ENCODE results near the gene ILKAP.

ILKAP gene

DNA sequence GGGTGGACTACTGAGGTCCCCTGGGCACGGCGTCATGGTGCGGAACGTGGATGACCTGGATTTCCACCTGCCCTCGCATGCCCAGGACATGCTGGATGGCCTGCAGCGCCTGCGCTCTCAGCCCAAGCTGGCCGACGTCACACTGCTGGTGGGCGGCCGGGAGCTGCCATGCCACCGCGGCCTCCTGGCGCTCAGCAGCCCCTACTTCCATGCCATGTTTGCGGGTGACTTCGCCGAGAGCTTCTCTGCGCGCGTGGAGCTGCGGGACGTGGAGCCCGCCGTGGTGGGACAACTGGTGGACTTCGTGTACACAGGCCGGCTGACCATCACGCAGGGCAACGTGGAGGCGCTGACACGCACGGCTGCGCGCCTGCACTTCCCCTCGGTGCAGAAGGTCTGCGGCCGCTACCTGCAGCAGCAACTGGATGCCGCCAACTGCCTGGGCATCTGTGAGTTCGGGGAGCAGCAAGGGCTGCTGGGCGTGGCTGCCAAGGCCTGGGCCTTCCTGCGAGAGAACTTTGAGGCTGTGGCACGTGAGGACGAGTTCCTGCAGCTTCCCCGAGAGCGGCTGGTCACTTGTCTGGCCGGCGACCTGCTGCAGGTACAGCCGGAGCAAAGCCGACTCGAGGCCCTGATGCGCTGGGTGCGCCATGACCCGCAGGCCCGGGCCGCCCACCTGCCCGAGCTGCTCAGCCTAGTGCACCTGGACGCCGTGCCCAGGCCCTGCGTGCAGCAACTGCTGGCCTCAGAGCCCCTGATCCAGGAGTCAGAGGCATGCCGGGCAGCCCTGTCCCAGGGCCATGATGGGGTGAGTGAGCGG, 62.6 kb downstream of the ILKAP start:
- DNase-seq (ENCODE audit: low read depth): no peak
- no peak overlapping the region for H3K4me3 ChIP-seq (ENCODE audit: low read depth, low read length)

- DNase-seq (ENCODE audit: low read depth): no peak
- no peak overlapping the region for H3K4me3 ChIP-seq (ENCODE audit: low read depth, low read length)
Measured at GRCh38 chr2:238140040-238140439, 63.5 kb downstream of the ILKAP start.

DNA sequence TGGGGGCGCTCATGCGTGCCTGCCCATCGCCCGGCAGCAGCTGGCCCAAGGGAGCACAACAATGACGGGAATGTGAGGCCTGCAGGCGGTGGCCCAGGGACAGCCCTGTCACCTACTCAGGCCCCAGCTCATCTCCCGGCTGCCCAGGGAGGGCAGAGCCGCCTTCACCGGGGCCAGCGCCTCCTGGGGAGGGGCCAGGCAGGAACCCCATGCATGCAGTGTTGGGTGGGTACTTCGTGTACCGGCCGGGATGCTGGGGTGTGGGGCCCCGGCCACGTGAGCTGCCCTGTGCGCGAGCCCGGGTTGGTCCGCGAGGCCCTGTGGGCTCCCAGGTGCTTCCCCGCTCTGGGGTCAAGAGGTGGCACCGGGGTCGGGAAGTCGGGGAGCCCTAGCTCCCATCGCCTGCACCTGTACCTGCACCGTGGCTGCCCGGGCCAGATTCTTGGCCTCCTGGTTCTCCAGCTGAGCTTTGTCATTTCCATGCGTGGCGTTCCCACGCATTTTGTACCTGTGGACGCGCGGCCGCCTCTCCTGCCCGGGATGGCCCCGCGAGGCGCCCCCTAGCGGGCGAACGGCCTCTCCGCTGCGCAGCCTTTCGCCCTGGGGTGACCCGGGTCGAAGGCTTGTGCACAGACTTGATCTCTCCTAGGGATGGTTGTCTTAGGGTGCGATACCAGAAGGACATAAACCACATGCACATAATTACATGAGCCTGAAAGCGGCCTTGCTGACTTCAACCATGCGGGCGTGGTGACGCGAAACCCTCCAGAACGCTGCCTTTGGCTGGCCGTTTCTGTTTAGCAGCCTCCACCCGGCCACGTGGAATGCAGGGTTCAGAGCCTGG, 64.1 kb downstream of the ILKAP start:
- no peak for DNase-seq (ENCODE audit: low read depth)
- H3K4me3 ChIP-seq (ENCODE audit: low read depth, low read length): peak overlapping the region; percentile 9

DNA sequence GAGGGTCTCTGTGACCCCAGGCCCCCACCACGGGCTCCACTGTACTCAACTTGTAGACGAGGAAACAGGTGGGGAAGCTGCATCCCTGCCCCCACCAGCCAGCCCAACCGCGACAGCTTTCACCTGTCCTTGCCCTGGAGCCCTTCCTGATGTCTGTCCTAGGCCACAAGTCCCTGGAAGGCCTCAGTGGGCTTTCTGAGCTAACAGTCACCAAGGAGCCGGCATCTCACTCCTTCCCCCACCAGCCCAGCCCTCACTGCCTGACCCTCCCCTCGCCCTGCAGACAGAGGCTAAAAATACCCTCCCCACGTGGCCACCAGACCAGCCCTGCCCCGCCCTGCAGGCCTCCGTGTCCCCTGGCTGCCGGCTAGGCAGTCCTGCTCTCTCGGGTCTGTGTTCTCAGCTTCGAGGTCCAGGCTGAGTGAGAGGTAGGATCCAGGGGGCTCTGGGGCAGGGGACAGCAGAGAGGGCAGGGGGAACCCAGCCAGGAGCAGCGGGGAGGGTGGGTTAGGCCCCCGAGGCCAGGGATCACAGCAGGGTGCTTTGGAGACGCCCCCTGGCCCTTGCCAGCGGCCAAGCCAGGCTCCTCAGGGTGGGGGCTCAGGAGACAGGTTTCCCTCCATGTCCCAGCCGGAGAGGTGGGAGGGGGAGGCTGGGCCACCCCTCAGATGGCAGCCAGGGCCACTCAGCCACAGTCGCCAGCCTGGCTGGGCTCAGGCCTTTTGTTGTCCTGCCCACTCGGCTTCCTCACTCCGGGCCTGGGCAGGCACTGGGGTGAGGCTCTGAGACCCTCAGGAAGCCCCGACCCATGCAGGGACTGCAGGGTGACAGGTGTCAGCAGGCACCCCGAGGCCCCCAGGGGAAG, 64.9 kb downstream of the ILKAP start, which contains the start of gene KLHL30:
Gene KLHL30 (plus strand): TSS at position 338 of the 865 bp plus-strand sequence. CDS start 2,087 bp downstream, outside the sequence.
- no peak for DNase-seq (ENCODE audit: low read depth)
- peak within 1 kb of the TSS; percentile 9 for H3K4me3 ChIP-seq (ENCODE audit: low read depth, low read length)

- no peak overlapping the region for H3K4me3 ChIP-seq (ENCODE audit: low read depth, low read length)
- DNase-seq (ENCODE audit: low read depth): no peak
Measured at GRCh38 chr2:238137885-238138284, 65.6 kb downstream of the ILKAP start.

GRCh38 chr2:238136820-238137537, 66.5 kb downstream of the ILKAP start:
- H3K4me3 ChIP-seq (ENCODE audit: low read depth, low read length): no peak overlapping the region
- DNase-seq (ENCODE audit: low read depth): peak; percentile 53

- DNase-seq (ENCODE audit: low read depth): no peak
Measured at GRCh38 chr2:238135601-238136150, 67.8 kb downstream of the ILKAP start.

DNA sequence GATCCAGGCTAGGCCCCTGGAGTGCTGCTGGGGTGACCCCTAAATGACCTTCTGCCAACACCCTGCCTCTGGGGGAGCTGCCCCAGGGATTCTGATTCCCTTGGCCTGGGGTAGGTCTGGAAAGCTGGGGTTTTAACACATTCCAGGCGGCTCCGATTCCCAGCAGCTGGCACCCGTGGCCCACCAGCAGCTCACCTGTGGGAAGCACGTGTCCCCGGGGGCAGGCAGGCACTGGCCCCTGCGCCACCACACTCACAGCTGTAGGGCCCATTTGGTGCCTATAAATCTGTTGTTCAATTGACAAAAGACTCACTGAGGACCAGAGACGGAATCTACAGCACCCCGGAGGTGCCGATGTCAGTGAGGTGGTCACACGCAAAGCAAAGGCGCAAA, 69.1 kb downstream of the ILKAP start:
- DNase-seq (ENCODE audit: low read depth): no peak
- no peak overlapping the region for H3K4me3 ChIP-seq (ENCODE audit: low read depth, low read length)

More at GRCh38 chr2:238135601-238136150, 67.8 kb downstream of the ILKAP start:
- no peak overlapping the region for H3K4me3 ChIP-seq (ENCODE audit: low read depth, low read length)

DNA sequence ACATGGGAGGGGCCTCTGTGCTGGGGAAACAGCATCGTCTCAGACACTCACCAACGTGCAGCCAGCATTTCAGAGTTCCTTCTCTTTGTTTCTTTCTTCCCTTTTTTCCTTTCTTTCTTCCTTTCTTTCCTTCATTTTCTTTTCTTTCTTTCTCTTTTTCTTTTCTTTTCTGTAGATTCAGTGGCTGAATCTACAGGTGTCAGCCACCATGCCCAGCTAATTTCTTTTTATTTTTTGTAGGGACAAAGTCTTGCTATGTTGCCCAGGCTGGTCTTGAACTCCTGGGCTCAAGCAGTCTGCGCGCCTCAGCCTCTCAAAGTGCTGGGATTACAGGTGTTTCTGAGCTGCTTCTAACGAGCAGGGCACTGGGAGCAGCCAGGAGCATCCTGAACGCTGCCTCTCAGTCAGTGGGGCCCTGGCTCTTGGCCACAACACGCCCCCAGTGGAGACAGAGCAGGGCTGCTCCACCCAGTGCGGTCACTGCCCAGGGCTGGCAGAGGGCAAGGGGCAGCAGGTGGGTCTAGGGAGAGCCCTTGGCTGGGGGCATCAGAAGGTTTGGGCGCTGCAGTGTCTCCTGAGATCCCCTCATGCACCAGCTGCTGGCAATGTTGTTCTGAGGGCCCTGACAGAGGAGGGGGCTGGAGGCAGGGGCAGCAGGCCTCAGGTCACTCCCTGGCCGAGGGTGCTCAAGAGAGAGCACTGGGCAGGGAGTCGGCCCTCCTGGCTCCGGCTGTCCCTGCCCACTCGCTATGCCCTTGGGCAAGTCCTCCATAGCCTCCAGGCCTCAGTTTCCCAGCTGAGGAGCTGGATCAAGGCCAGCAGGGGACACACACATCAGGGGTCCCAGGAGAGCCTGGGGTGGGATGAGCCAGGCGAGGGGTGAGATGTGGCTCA, 69.7 kb downstream of the ILKAP start:
- no peak for DNase-seq (ENCODE audit: low read depth)
- no peak overlapping the region for H3K4me3 ChIP-seq (ENCODE audit: low read depth, low read length)

DNA sequence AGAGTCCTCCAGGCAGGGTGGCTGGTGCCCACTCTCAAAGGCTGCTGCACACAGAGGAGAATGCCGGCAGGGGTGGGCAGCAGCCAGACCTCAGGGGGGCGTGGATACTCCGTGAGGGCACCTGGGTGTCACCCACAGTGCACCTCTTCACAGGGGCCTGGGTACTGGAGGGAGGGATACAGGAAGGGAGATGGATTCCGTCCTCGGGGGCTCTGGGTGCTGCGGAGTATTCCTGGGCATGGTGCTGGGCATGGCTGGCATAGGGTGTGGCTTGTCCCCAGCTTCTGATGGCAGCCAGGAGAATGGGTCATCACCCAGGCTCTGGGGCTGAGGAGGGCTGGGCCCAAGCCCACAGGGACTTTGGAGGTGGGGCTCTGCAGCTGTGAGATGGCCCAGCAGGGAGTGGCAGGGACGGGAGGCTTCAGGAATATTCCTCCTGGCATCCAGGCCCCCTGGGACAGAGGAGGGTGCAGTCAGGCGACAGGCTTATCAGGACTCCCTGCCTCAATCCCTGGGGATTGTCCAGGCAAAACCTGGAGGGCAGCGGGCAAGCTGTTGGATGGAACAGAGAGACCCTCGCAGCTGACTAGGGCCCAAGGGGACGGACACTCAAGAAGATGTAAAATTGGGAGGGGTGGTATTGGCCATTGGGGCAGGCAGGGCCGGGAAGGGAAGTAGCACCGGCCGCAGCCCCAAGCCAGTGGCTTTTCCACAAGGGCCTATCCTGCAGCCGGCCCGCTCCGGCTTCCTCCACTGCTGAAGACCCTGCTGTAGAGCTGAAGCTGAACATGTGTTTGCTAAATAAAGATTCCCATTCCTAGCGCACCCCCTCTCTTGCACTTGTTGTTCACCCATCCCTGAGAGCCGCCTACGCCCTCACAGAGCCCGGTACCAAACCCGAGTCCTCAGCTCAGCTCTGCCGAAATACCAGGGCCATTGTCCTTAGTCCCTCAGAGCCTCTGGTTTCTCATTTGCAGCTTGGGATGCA, 70.7 kb downstream of the ILKAP start:
- H3K4me3 ChIP-seq (ENCODE audit: low read depth, low read length): no peak overlapping the region
- no peak for DNase-seq (ENCODE audit: low read depth)

GRCh38 chr2:238131761-238132462, 71.6 kb downstream of the ILKAP start:
- DNase-seq (ENCODE audit: low read depth): no peak
- no peak overlapping the region for H3K4me3 ChIP-seq (ENCODE audit: low read depth, low read length)

- DNase-seq (ENCODE audit: low read depth): no peak
- no peak overlapping the region for H3K4me3 ChIP-seq (ENCODE audit: low read depth, low read length)
Measured at GRCh38 chr2:238130696-238131628, 72.5 kb downstream of the ILKAP start.

- H3K4me3 ChIP-seq (ENCODE audit: low read depth, low read length): no peak overlapping the region
Measured at GRCh38 chr2:238130111-238130695, 73.3 kb downstream of the ILKAP start.

GRCh38 chr2:238129166-238130010, 74.1 kb downstream of the ILKAP start:
- H3K4me3 ChIP-seq (ENCODE audit: low read depth, low read length): no peak overlapping the region
- DNase-seq (ENCODE audit: low read depth): no peak

More at GRCh38 chr2:238130111-238130695, 73.3 kb downstream of the ILKAP start:
- no peak for DNase-seq (ENCODE audit: low read depth)
